SK-N-SH treated with all-trans-retinoic acid at 6 μM for 48 hours (cell line): ENCODE results near the gene OR2T10.

Experiments
- ARNTL ChIP-seq: fragments of 450-650 bp; formaldehyde crosslinking; IDR thresholded peaks from 2 replicates; pipeline ENCODE4 v1.5.0; 2020; ENCODE audit warnings: low read depth, mild to moderate bottlenecking, moderate library complexity, borderline replicate concordance
- BACH2 ChIP-seq: fragments of 250-450 bp; sonication (Bioruptor Pico); IDR thresholded peaks from 2 replicates; pipeline ENCODE4 v1.9.0; 2021; ENCODE audit warnings: mild to moderate bottlenecking, borderline replicate concordance
- ESRRG ChIP-seq: fragments of 250-450 bp; sonication (Bioruptor Pico); IDR thresholded peaks from 2 replicates; pipeline ENCODE4 v1.6.1; 2021; ENCODE audit warnings: mild to moderate bottlenecking
- GLIS3 ChIP-seq: fragments of 250-450 bp; sonication (Bioruptor Pico); IDR thresholded peaks from 2 replicates; pipeline ENCODE4 v1.5.0; 2020; ENCODE audit warnings: mild to moderate bottlenecking, moderate library complexity
- PATZ1 ChIP-seq: fragments of 250-450 bp; sonication (Bioruptor Pico); IDR thresholded peaks from 2 replicates; pipeline ENCODE4 v1.8.0; 2020; ENCODE audit warnings: mild to moderate bottlenecking, moderate library complexity, borderline replicate concordance
- SNAI2 ChIP-seq: fragments of 250-450 bp; sonication (Bioruptor Pico); IDR thresholded peaks from 2 replicates; pipeline ENCODE4 v1.5.0; 2020; ENCODE audit warnings: mild to moderate bottlenecking, moderate library complexity
- TOX ChIP-seq: fragments of 250-450 bp; sonication (Bioruptor Pico); IDR thresholded peaks from 2 replicates; pipeline ENCODE4 v1.8.0; 2021; ENCODE audit warnings: mild to moderate bottlenecking, moderate library complexity, borderline replicate concordance
- TSHZ2 ChIP-seq: fragments of 250-450 bp; sonication (Bioruptor Pico); IDR thresholded peaks from 2 replicates; pipeline ENCODE4 v1.5.0; 2020; ENCODE audit warnings: mild to moderate bottlenecking, moderate library complexity
- ZC3H10 ChIP-seq: fragments of 250-450 bp; sonication (Bioruptor Pico); IDR thresholded peaks from 2 replicates; pipeline ENCODE4 v1.5.1; 2021; ENCODE audit warnings: mild to moderate bottlenecking, moderate library complexity
- ZFP3 ChIP-seq: fragments of 250-450 bp; sonication (Bioruptor Pico); IDR thresholded peaks from 2 replicates; pipeline ENCODE4 v1.5.0; 2020; ENCODE audit warnings: mild to moderate bottlenecking, moderate library complexity
- ZFP30 ChIP-seq: fragments of 450-650 bp; formaldehyde crosslinking; IDR thresholded peaks from 2 replicates; pipeline ENCODE4 v1.5.0; 2022; ENCODE audit warnings: mild to moderate bottlenecking, moderate library complexity
- ZNF565 ChIP-seq: fragments of 450-650 bp; formaldehyde crosslinking; conservative IDR thresholded peaks from 2 replicates; pipeline ENCODE4 v1.5.0; 2020; ENCODE audit warnings: low read depth, mild to moderate bottlenecking, moderate library complexity

GRCh38 chr1:248627971-248628844 is 30.7 kb upstream of the OR2T10 start:
- no peak for TF ChIP-seq ARNTL (CRISPR knock-in tag)
- no peak for TF ChIP-seq PATZ1 (CRISPR knock-in tag)
- no peak for TF ChIP-seq BACH2 (CRISPR knock-in tag)
- TF ChIP-seq ZC3H10 (CRISPR knock-in tag), result no peak
- no peak for TF ChIP-seq ZNF565
- TF ChIP-seq ZFP30, result no peak
- no peak for TF ChIP-seq GLIS3
- TF ChIP-seq ZFP3 (CRISPR knock-in tag), result no peak
- no peak for TF ChIP-seq ESRRG
- no peak for TF ChIP-seq TOX (CRISPR knock-in tag)
- TF ChIP-seq SNAI2 (CRISPR knock-in tag), result no peak
- no peak for TF ChIP-seq TSHZ2
